SIG-M5 treated with dmso at 0.1 percent for 504 hours (cell line): ENCODE results near the gene RASSF8.
A peak's percentile ranks its signal among the peaks of the same experiment; 100 is the strongest.

Experiments
- DNase-seq: peaks from one replicate; lab custom pipeline; 2025; ENCODE audit not compliant: unreplicated experiment; lab: John Stamatoyannopoulos, UW

RASSF8 gene

GRCh38 chr12:25958428-25959070 lies at the start of gene RASSF8:
Gene RASSF8 (plus strand): TSS chr12:25958682. CDS start chr12:26055344, 96,662 bp downstream.
- DNase-seq = peak; percentile 24

GRCh38 chr12:25914551-25914950 lies 43.9 kb upstream of the RASSF8 start:
- DNase-seq = no peak

GRCh38 chr12:25924491-25925001 lies 33.9 kb upstream of the RASSF8 start:
- no peak for DNase-seq

GRCh38 chr12:25925064-25925463 lies 33.4 kb upstream of the RASSF8 start:
- DNase-seq = no peak

GRCh38 chr12:25926536-25926935 lies 31.9 kb upstream of the RASSF8 start:
- DNase-seq = no peak

- no peak for DNase-seq
These were observed 29.3 kb upstream of the RASSF8 start for GRCh38 chr12:25929142-25929541.

- no peak for DNase-seq
These were observed 25.5 kb upstream of the RASSF8 start for GRCh38 chr12:25932971-25933370.

GRCh38 chr12:25934456-25934855 lies 24.0 kb upstream of the RASSF8 start:
- no peak for DNase-seq

- DNase-seq = no peak
These were observed 22.9 kb upstream of the RASSF8 start for GRCh38 chr12:25935355-25936144.

GRCh38 chr12:25937096-25937495 lies 21.4 kb upstream of the RASSF8 start:
- DNase-seq = no peak

GRCh38 chr12:25938581-25938980 lies 19.9 kb upstream of the RASSF8 start:
- no peak for DNase-seq

- DNase-seq = no peak
These were observed 18.9 kb upstream of the RASSF8 start for GRCh38 chr12:25939606-25940005.

GRCh38 chr12:25940886-25941285 lies 17.6 kb upstream of the RASSF8 start:
- no peak for DNase-seq

- no peak for DNase-seq
These were observed 15.8 kb upstream of the RASSF8 start for GRCh38 chr12:25942709-25943108.

- no peak for DNase-seq
These were observed 14.5 kb upstream of the RASSF8 start for GRCh38 chr12:25943940-25944339.

GRCh38 chr12:25949343-25949742 lies 9.1 kb upstream of the RASSF8 start:
- no peak for DNase-seq

GRCh38 chr12:25950329-25951115 lies 8.0 kb upstream of the RASSF8 start:
- DNase-seq = no peak

GRCh38 chr12:25957793-25958427 lies 572 bp upstream of the RASSF8 start:
- no peak for DNase-seq

- peak; percentile 4 for DNase-seq
These were observed 834 bp downstream of the RASSF8 start for GRCh38 chr12:25959071-25959961.

GRCh38 chr12:25960143-25960542 lies 1.7 kb downstream of the RASSF8 start:
- peak; percentile 39 for DNase-seq
